CD4-positive, alpha-beta T cell (primary cell): ENCODE data around the gene SLC10A1. TPM values are rescaled to one million over a fixed set of nuclear protein-coding genes. Genes with fewer than 3 reads are reported as not detected.

ENCODE experiments used
- ATAC-seq: fragments of 200-7000 bp; cut with Tn5 transposase; one replicate; pipeline ENCODE4 v1.10.0; 2022; ENCODE audit warnings: mild to moderate bottlenecking; ENCODE audit not compliant: poor library complexity
- CTCF ChIA-PET: fragments of 350-600 bp; sonication (Branson Sonifier 250); formaldehyde crosslinking; loops from one replicate; lab custom pipeline; 2021; ENCODE audit warnings: antibody characterized with exemption, inconsistent platforms; lab: Charles Lee
- POLR2A ChIA-PET: fragments of 350-600 bp; sonication (Branson Sonifier 250); formaldehyde crosslinking; loops from one replicate; lab custom pipeline; 2021; ENCODE audit warnings: antibody characterized with exemption, inconsistent platforms; lab: Charles Lee
- DNase-seq, 14 experiments: peaks; one replicate each; pipeline ENCODE4 v3.0.0-alpha.2; 2013 to 2020; ENCODE audit warnings: mixed read lengths in 2 of 14
- H3K27ac ChIP-seq, 2 donors: one replicate each; pipeline versions ENCODE4 v1.5.1 to v1.7.0; 2013; ENCODE audit warnings: low read length in 2 of 2, low read depth in 1 of 2, mild to moderate bottlenecking in 1 of 2
- H3K27me3 ChIP-seq, 2 experiments: 1 replicate in 1 of 2; 2 replicates in 1 of 2; pipeline versions ENCODE4 v1.6.1 to v1.7.0; 2013; ENCODE audit warnings: low read length in 2 of 2, control low read depth in 1 of 2, mild to moderate bottlenecking in 1 of 2, moderate library complexity in 1 of 2; ENCODE audit not compliant: insufficient read depth in 2 of 2, control insufficient read depth in 1 of 2
- H3K36me3 ChIP-seq: one replicate; pipeline ENCODE4 v1.6.1; 2013; ENCODE audit warnings: low read length, control low read depth; ENCODE audit not compliant: insufficient read depth
- H3K4me1 ChIP-seq: one replicate; pipeline ENCODE4 v1.6.1; 2013; ENCODE audit warnings: low read length, control low read depth; ENCODE audit not compliant: insufficient read depth
- H3K4me3 ChIP-seq: one replicate; pipeline ENCODE4 v1.5.1; 2013; ENCODE audit warnings: mild to moderate bottlenecking, low read length, moderate library complexity
- H3K9me3 ChIP-seq, 2 experiments: 1 replicate in 1 of 2; 2 replicates in 1 of 2; pipeline versions ENCODE4 v1.6.1 to v1.7.0; 2013; ENCODE audit warnings: low read length in 2 of 2, mild to moderate bottlenecking in 2 of 2, control low read depth in 1 of 2, moderate library complexity in 1 of 2; ENCODE audit not compliant: control insufficient read depth in 1 of 2, insufficient read depth in 1 of 2
- H3K27ac Mint-ChIP-seq: one replicate; pipeline ENCODE4 v1.8.0; 2020; ENCODE audit warnings: mixed read lengths
- H3K27me3 Mint-ChIP-seq: one replicate; pipeline ENCODE4 v1.8.0; 2021; ENCODE audit warnings: mixed read lengths
- H3K36me3 Mint-ChIP-seq: one replicate; pipeline ENCODE4 v1.8.0; 2021; ENCODE audit warnings: low read depth, mixed read lengths
- H3K4me1 Mint-ChIP-seq: one replicate; pipeline ENCODE4 v1.8.0; 2021; ENCODE audit warnings: low read depth, mixed read lengths
- H3K4me3 Mint-ChIP-seq: one replicate; pipeline ENCODE4 v1.8.0; 2020; ENCODE audit warnings: mild to moderate bottlenecking, mixed read lengths
- H3K9me3 Mint-ChIP-seq: one replicate; pipeline ENCODE4 v1.8.0; 2020; ENCODE audit warnings: mixed read lengths
- intact Hi-C, 2 experiments: fragments of 100-400 bp; cut with DNase I in 1 of 2; cut with micrococcal nuclease in 1 of 2; formaldehyde crosslinking; loops; one replicate each; pipeline versions ENCODE4 v1.15.1 to v1.9.0; 2023 to 2025; cut with DNase I, micrococcal nuclease
- total RNA-seq, 174 experiments: library from RNA in 2 of 174; stranded (reverse) in 2 of 174; gene quantifications; one replicate each; pipeline ENCODE4 v1.2.3 and lab custom pipeline; 2021 to 2026
- TF ChIP-seq, protein P1 (sequence below): fragments of 200-600 bp; IDR thresholded peaks from one replicate; pipeline ENCODE4 v1.8.0; 2022; ENCODE audit warnings: antibody characterized with exemption, mild to moderate bottlenecking

Gene SLC10A1
- total RNA-seq, 2 experiments from 2014 or later: not detected

DNA sequence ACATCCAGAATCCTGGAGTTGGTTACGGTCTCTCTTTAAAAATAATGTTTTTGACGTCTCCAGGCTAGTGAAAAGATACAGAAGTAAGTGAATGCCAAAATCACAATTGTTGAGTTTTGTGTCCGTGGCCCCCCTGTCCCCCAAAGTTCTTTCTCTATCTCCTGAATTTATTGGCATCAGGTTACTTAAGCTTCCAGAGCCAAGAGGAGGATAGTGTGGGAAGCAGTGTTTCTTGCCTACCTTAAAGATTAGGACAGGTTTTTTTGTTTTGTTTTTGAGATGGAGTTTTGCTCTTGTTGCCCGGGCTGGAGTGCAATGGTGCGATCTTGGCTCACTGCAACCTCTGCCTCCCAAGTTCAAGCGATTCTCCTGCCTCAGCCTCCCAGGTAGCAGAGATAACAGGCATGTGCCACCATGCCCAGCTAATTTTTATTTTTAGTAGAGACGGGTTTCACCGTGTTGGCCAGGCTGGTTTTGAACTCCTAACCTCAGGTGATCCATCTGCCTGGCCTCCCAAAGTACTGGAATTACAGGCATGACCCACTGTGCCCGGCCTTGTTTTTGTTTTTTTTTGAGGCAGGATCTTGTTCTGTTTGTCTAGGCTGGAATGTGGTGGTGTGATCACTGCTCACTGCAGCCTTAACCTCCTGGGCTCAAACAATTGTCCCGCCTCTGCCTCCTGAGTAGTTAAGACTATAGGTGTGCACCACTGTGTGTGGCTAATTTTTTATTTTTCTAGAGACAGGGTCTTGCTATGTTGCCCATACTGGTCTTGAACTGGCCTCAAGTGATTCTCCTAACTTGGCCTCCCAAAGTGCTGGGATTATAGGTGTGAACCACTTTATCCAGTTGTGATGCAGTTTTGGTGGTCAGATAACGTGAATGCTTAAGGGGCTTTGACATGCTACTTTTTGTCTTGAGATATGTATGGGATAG lies 24.7 kb downstream of the SLC10A1 start:
- Histone ChIP-seq H3K4me3 (no peak overlapping the region), H3K27me3 (no peaks in the 10 kb centered on the region), H3K4me1 (peaks cover 47% of the 10 kb centered on the region), H3K9me3 (no peaks in the 10 kb centered on the region), H3K36me3 (peaks cover 92% of the 10 kb centered on the region), H3K27ac (no peak overlapping the region)
- ChIA-PET CTCF (no interaction called here), POLR2A (interaction anchor here (1.5 to 1.6 kb wide), 2 partner anchors 10 to 136 kb away, joined by 4 to 6 read pairs; no protein-coding TSS in a partner anchor)
- Mint-ChIP-seq H3K27me3 (no peaks in the 10 kb centered on the region), H3K27ac (peak overlapping the region; percentile 46), H3K36me3 (peaks cover 99% of the 10 kb centered on the region), H3K4me3 (peak overlapping the region; percentile 17), H3K4me1 (peaks cover 95% of the 10 kb centered on the region), H3K9me3 (no peaks in the 10 kb centered on the region)
- DNase-seq (peak in 1 of 14 experiments; percentile 40), ATAC-seq (peak; percentile 5)
- intact Hi-C loops: no loop called here
- TF ChIP-seq, protein P1, sequence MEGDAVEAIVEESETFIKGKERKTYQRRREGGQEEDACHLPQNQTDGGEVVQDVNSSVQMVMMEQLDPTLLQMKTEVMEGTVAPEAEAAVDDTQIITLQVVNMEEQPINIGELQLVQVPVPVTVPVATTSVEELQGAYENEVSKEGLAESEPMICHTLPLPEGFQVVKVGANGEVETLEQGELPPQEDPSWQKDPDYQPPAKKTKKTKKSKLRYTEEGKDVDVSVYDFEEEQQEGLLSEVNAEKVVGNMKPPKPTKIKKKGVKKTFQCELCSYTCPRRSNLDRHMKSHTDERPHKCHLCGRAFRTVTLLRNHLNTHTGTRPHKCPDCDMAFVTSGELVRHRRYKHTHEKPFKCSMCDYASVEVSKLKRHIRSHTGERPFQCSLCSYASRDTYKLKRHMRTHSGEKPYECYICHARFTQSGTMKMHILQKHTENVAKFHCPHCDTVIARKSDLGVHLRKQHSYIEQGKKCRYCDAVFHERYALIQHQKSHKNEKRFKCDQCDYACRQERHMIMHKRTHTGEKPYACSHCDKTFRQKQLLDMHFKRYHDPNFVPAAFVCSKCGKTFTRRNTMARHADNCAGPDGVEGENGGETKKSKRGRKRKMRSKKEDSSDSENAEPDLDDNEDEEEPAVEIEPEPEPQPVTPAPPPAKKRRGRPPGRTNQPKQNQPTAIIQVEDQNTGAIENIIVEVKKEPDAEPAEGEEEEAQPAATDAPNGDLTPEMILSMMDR: no peak

DNA sequence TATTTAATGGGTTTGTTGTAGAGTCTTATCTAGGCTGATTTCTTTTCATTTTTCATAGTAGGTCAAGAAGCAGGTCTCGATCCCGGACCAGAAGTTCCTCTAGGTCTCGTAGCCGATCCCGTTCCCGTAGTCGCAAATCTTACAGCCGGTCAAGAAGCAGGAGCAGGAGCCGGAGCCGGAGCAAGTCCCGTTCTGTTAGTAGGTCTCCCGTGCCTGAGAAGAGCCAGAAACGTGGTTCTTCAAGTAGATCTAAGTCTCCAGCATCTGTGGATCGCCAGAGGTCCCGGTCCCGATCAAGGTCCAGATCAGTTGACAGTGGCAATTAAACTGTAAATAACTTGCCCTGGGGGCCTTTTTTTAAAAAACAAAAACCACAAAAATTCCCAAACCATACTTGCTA lies 25.9 kb downstream of the SLC10A1 start:
- Mint-ChIP-seq H3K36me3 (peaks cover 98% of the 10 kb centered on the region), H3K27ac (peak overlapping the region; percentile 64), H3K4me3 (peak overlapping the region; percentile 100), H3K9me3 (no peaks in the 10 kb centered on the region), H3K4me1 (peaks cover 95% of the 10 kb centered on the region), H3K27me3 (no peaks in the 10 kb centered on the region)
- Histone ChIP-seq H3K27ac (no peak overlapping the region), H3K27me3 (no peaks in the 10 kb centered on the region), H3K4me3 (no peak overlapping the region), H3K4me1 (peaks cover 54% of the 10 kb centered on the region), H3K9me3 (no peaks in the 10 kb centered on the region), H3K36me3 (peaks cover 80% of the 10 kb centered on the region)
- DNase-seq: no peak
- TF ChIP-seq, protein P1: no peak
- intact Hi-C loops: no loop called here
- no peak for ATAC-seq
- ChIA-PET POLR2A (interaction anchor here (0.6 kb wide), 1 partner anchor 620 kb away, joined by 4 read pairs; no protein-coding TSS in a partner anchor), CTCF (no interaction called here)

DNA sequence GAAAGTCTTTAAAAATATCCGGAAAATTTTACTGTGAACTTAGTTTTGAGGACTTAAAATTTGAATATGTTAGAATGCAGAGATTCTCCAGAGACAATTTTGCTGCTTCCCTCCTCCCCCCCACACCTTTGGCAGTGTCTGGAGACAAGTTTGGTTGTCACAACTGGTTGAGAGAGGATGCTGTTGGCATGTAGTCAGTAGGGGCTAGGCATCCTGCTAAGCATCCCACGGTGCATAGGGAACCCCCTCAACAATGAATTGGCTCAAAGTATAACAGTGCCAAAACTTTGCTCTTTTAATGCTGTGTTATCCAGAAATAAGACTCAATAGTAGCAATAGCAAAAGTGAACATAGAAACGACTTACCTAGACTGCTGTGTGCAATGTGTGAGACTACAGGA lies 26.5 kb downstream of the SLC10A1 start:
- H3K27me3 Mint-ChIP-seq: no peaks in the 10 kb centered on the region
- Histone ChIP-seq H3K9me3 (no peaks in the 10 kb centered on the region), H3K36me3 (peaks cover 74% of the 10 kb centered on the region), H3K4me3 (no peak overlapping the region), H3K27ac (no peak overlapping the region), H3K27me3 (no peaks in the 10 kb centered on the region), H3K4me1 (peaks cover 56% of the 10 kb centered on the region)
- peak overlapping the region; percentile 100 for H3K4me3 Mint-ChIP-seq
- H3K36me3 Mint-ChIP-seq: peaks cover 92% of the 10 kb centered on the region
- TF ChIP-seq, protein P1: no peak
- ATAC-seq (no peak), DNase-seq (no peak)
- POLR2A ChIA-PET: no interaction called here
- CTCF ChIA-PET: no interaction called here
- peak overlapping the region; percentile 64 for H3K27ac Mint-ChIP-seq
- H3K4me1 Mint-ChIP-seq: peaks cover 94% of the 10 kb centered on the region
- intact Hi-C loops: no loop called here
- no peaks in the 10 kb centered on the region for H3K9me3 Mint-ChIP-seq
